GM19035 (cell line): ENCODE data around the gene ACO2.
"Not testable (repeated sequence)": the region's sequence is repeated elsewhere in the genome, so short reads cannot be mapped to it uniquely, and the experiment has no call there.

Source experiments
- ATAC-seq: cut with Tn5 transposase; IDR thresholded peaks from one replicate; pipeline ENCODE4 v1.9.1; 2021; ENCODE audit not compliant: unreplicated experiment

The ACO2 gene

DNA sequence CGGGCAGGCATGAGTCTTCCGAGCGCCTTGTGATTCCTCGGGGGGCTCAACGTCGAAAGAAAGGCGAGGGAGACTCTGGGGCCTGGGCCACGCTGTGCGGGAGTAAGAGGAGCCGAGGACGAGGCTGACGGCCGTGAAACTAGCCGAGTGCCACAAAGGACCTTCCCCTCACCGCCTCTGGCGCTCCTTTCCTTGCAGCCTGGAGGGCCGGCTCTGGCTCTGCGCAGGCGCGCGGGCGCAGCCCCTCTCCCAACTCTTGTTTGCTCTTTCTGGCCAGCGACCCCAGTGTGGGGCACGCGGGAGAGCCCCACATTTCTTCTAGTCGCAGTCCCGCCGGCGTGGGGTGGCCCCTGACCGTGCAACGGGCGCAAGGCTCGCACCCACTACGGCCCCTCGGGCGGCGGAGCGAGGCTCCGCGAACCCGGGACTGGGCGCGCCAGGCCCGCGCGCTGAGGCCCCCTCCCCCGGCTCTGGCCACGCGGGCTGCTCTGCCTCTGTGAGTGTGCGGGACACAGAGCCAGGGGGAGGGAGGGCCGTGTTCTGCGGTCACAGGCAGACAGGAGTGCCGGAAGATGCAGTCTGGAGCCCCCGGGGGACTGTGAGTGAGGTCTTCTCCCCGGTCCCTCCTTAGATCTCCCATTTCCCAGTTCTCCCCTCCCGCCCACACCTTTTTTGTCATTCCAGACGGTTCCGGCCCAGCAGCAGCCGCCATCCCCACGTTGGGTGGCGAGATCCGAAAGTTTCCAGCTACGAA lies 21.3 kb upstream of the ACO2 start:
- peak; percentile 13 for ATAC-seq

DNA sequence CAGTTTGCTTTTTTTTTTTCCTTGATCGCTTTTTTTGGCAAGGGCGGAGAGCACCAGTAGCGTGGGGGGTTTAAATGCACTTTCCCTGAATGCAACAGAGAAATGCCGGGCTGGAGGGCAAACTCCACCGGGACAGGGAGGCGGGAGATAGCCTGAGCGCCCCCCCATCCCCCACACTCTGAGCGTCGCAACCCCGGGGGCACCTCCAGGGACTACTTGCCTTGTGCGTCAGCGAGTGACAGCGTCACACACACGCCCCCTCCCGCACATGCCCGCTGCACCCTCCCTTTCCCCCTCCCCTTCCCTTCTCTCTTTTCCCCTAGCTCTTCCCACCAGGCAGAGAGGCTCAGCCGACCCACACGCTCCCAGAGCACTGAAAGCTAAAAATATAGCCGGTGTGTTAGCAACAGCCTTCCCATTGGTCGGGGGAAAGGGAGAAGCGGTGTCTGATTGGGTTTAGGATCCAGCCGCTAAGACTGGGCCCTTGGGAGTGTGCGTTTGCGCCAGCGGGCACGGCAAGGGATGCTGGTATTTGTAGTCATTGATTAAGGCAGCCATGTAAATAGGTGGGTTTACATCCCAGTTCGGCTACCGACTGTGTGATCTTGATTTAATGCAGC lies 20.6 kb upstream of the ACO2 start:
- ATAC-seq, result peak; percentile 44

DNA sequence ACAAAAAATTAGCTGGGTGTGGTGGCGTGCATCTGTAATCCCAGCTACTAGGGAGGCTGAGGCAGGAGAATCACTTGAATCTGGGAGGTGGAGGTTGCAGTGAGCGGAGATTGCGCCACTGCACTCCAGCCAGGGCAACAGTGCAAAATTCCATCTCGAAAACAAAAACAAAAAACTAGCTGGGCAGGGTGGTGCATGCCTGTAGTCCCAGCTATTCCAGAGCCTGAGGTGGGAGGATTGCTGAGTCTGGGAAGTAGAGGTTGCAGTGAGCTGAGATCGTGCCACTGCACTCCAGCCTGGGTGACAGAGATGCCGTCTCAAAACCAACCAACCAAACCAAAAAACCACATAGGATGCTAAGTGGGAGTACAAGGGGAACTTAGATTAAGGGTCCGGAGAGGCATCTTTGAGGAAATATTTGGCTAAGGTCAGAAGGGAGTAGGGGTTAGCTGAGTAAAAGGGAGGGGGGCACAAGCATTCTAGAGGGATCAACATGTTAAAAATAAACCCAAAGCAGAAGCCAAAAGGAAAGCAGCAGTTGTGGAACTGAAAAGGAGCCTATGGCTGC lies 10.7 kb upstream of the ACO2 start:
- no peak for ATAC-seq

DNA sequence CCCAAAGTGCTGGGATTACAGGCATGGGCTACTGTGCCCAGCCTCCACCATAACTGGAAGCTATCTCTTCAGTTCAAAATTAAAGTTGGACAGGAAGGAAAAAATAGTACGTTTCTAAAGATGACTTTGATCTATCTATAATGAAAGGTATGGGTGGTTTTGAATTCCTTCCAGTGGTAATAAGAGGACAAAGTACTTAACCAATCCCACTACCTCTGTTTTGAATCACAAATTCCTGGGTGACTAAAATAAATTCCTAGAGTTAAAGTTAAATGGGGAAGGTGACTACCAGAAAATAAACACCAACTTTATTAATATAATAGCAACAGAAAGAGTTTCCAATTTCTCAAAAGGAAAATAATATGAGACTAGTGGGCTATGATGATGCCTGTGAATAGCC lies 9.5 kb upstream of the ACO2 start:
- no peak for ATAC-seq

DNA sequence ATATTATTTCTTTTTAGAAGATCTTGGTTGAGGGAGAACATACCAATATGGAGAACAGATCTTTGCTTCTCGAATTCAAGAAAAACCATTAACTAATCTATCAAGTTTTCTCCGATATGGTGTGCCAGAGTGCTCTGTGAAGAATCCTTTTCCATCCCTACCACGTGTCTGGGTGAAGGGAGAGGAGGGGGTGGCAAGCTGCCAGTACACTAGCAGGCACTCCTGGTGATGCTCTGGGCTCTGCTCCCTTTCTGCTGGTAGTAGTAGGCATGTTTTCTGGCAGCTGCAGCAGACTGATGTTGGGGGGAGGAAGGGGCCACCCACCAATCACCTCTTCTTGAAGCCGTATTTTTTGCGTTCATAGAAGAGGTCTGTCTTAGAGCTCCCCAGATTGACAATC lies 8.8 kb upstream of the ACO2 start:
- ATAC-seq, result not testable (repeated sequence)

DNA sequence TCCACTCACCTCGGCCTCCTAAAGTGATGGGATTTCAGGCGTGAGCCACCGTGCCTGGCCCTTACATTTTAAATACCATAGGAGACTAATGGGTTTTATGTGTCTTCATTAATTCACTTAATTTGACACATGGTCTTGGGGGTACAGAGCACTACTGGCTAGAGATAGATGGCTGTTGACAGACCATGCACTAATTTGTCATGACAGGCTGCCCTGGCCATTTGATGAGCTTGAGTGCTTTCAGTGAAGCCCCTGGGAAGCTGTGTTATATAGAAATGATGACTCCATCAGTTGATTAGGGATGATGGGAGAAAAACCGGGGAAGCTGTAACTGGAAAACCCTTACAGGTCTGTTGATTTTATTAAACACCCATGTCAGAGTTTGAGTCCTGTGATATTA lies 7.0 kb upstream of the ACO2 start:
- ATAC-seq, result no peak

DNA sequence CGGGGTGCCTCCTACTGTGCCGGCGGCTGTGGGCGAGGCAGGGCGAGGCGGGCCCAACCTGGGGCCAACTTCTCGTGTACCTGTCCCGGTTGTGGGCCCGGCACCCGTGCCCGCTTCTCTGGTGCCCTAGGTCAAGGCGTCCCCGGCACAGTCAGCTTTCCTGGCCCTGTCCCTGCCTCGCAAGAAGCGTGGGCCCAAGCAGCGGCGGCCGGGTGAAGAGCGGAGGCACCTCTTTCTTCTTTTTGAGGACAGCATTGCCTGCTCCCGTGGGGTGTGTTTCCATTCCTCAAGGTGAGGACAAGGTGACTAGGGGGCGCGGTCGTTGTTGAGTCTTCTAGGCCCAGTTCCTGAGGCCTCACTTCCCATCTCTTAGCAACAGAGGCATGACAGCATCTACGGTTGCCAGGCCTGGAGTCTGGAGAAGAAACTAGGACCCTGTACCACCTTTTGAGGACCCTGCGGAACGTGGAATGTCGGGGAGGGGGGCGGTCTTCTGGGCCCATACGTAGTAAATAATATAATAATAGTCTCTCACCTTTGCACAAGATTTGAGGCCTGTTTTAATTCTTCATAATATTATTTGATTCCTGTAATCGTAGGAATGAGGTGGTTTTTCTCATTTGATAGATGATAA lies 418 bp downstream of the ACO2 start:
- peak; percentile 6 for ATAC-seq

DNA sequence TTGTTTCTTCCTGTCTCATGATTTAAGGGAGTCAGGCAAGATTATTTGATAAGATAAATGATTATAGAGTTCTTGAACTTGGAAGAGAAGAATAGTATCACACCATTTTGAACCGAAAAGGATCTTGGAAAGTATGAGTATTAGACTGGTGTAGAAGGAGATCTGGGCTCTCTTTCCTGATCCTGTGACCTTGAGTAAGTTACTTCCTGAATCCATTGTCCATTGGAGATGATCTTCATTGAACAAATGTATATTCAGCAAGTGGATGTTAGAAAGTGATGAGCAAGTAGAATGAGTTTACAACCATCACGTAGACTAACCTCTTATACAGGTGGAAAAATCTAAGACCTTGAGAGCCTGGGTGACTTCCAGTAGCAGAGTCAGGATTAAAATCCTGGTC lies 2.0 kb downstream of the ACO2 start:
- no peak for ATAC-seq

DNA sequence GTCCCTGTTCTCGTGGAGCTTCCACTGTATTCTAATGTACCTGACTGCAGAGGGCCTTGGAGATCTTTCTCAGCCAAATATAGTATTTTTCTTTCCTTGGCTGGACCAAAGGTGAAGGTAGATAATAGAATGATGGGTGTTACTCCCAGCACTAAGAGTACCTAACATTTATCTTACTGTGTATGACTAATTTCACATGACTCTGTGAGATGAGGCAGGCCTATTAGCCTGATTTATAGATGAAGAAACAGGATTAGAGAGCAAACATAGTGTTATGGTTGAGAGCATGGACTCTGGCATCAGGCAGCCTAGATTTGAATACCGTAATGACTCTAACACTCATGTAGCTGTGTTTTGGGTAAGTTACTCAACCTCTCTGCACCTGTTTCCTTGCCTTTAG lies 2.7 kb downstream of the ACO2 start:
- ATAC-seq, result no peak

DNA sequence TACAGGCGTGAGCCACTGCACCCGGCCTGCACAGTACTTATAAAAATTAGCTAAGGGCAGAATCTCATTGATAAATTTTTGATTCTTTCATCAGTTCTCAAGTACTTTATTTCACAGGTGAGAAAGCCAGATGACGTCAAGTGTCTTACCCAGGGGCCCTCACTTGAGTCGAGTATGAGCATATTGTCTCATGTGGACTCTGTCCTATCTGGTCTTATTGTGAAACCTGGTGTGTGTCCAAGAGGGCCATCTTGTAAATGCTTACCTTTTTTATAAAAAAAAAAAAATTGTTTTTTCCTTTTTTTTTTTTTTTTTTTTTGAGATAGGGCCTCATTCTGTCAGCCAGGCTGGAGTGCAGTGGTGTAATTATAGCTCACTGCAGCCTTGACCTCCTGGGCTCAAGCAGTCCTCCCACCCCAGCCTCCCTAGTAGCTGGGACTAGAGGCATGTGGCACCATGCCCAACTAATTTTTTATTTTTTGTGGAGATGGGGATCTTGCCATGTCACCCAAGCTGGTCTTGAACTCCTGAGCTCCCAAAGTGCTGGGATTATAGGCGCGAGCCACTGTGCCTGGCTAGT lies 6.0 kb downstream of the ACO2 start:
- ATAC-seq, result no peak

DNA sequence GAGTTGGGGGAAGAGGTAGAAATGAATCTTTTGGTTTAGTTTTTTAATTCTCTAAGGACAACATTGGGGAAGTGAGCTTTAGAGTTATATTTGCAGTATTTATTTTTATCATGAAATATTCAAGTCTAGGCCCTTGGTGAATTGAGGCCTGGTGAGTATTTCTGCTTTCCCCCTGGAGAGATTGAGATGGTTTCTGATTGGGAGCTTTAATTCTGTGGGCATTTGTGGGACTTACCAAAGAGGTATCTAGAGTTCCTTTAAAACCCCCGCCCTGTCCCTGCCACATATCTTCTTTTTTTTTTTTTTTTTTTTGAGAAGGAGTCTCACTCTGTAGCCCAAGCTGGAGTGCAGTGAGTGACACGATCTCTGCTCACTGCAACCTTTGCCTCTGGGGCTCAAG lies 9.6 kb downstream of the ACO2 start:
- no peak for ATAC-seq

DNA sequence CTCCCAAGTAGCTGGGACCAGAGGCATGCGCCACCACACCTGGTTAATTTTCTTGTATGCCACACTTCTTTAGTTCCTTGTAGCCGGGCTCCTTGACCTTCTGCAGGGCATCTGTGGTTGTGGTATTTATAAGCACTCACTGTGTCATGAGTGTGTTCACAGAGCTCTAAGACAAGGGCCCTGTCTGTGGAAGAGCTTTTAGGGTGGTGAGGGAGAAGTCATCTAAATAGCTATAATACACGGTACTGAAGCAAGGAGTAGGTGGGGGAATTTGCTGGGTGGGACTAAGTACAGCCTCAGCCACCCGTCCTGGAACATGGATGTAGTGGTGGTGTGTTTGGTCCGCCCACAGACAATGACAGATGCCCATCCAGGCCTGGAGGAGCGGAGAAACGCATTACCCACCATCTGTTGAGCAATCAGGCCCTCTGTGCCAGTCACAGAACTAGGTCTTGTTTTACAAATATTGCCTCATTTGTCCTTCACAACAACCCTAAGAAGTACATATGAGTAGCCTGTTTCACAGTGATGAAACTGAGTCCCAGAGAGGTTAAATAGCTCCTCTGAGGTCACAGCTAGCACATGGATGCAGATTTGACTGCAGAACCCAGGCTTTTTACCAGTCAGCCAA lies 10.1 kb downstream of the ACO2 start:
- ATAC-seq, result no peak

DNA sequence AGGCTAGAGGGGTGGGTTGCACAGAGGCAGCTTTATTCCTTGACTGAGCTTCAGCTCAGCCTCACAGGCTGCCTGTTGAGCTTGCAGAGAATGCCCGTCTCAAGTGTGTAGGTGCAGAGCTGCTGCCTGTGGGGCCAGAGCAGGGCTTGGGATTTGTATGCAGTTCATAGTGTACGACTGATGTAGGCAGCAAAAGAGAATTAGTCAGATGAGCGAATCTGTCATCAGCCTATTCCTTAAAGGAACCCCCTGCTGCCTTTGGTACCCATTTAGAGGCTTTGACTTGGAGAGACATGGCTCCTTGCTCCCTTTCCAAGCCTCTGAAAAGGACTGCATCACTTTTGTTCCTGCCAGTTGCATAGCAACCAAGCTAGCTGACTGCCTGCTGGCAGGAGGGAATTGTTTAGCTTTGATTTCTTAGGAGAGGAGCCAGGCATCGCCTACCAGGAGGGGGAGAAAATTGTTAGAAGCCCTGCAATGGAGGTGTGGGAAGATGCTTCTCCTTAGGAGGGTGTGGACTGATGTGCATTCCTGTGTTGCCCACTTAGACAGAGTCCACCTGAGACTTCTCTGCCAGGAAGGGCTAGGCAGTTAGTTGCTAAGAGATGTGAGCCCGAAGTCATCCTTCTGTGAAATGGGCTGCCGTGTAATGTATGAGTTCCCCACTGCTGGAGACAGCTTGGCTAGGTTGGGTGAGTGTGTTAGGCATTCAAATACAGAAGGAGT lies 10.9 kb downstream of the ACO2 start:
- no peak for ATAC-seq

DNA sequence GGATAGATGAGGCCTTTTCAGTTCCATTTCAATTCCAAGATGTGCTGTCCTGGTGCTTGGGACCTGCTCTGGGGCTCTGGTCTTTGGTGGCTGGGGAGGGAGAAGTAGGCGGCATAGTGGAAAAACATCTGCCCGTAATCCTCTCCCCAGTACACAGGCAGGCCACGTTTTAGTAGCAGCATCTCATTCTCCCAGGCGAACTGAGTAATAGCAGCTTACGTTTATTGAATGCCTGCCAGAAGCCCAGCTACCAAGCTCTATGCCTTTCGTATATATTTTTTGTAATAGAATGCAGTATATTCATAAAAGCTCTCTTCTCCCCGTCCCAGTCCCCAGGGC lies 11.4 kb downstream of the ACO2 start:
- ATAC-seq, result no peak

DNA sequence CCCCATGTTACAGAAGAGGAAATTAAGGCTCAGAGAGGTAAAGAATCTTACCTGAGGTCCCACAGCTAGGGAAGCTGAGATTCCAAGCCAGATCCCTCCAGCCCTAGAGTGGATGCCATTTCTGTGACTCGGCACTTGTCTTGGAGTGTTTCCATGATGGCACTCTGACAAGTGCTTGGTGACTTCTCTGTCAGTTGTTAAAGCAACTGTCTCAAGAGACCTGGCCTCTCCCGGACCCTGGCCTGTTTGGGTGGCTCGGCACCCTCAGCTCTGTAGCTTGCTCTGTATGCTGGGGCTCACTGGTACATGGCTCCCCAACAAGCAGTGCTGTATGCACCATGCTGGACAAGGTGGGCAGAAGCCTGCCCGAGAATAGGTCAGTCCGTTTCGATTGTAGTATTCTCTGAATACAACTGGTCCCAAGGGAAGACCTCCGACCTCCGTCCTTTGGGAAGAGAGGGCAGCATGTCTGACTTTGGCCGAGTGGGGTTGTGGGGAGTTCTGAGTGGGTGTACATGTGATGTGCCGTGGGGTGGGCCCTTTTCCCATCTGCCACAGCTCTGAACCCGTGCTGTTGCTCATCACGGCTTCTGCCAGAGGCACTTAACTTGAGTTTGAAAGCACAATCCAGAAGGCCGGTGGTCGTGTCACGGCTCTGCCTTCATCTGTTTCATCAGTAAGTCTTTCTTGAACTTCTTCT lies 12.4 kb downstream of the ACO2 start:
- no peak for ATAC-seq

DNA sequence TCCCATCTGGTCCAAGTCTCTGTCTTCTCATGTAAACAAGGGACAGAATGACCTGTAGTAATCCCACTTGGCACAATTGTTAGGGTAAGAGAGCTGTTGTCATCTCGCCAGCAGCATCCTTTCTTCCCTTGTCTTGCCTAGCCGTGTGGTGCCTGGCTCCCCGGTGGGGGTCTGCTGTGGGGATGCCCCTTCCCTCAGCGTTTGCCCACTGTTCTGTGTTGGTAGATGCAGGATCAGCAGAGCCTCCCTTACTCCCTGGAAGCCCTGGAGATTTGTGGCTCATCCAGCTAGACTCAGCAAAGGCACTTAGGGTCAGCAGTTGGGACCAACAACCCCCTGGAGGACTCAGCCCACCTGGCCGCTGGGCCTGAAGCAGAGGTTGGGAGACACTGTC lies 13.0 kb downstream of the ACO2 start:
- ATAC-seq, result no peak

DNA sequence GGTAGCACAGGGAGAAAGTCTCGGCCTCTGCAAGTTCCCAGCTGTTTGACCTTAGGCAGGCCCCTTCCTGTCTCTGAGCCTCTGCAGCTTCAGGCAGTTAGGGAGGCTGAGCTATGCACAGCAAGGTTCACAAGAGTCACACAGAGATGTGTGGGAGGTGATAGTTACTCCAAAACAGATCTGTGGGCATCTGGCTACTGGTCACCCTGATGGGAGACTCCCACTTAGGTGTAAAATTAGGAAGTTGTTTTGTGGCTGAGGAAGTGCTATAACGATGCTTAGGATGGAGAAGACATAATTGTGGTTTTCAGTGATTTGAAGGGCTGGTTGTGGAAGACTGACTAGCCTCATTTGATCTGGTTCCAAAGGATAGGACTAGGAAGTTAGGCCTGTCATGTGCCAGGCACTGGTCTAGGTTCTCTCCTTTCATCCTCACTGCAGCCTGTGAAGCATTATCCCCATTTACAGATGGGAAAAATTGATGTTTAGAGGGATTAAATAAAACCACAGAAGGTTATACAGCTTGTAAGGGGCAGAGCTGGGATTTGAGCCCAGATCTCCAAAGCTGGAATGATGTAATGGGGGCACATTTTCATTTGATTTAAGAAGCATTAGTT lies 13.5 kb downstream of the ACO2 start:
- no peak for ATAC-seq

DNA sequence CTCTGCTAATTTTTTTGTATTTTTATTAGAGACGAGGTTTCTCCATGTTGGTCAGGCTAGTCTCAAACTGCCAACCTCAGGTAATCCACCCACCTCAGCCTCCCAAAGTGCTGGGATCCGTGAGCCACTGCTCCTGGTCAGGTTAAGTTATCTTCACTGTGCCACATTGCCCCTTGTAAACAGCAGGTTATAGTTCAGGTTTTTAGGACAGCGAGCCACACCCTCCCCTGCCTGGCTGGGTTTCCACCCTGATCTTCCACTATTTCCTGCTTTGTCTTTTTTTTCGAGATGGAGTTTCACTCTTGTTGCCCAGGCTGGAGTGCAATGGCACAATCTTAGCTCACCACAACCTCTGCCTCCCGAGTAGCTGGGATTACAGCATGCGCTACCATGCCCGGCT lies 16.1 kb downstream of the ACO2 start:
- ATAC-seq, result no peak

DNA sequence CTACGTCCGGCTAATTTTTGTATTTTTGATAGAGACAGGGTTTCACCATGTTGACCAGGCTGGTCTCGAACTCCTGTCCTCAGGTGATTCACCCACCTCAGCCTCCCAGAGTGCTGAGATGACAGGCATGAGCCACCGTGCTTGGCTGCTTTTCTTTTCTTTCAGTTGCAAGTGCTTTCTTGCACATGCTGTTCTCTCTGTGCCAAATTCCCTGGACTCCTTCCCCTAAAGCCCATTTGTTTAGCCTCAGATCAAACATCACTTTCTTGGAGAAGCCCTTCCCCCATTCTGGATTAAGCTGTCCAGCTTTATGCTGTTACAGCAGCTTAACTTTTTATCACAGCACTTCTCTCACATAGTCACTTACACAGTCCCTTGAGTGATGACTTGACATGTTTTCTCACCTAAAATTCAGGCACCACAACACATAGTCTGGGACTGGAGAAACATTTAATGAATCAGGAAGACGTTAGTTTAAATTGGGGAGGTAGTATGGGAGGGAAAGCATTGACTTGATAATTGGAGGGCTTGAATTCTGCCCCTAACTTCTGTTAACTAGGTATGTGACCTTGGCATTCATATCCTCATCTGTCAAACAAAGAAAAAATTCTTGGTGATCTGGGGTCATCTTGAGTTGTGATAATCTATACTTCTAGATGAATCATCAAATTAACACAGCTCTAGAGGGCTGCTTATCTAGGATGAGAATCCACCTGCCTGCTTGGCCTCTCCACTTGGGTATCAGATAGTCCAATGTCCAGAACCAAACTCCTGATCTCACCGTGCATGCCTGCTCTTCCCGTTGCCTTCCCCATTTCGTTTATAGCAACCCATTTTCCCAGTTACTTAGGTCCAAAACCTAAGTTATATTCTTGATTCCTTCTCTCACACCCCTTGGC lies 18.4 kb downstream of the ACO2 start:
- ATAC-seq, result no peak
